Tracheal epithelial cell (primary cell): ENCODE data around the gene RBP5. TPM values are rescaled to one million over a fixed set of nuclear protein-coding genes. Genes with fewer than 3 reads are reported as not detected.

ENCODE experiments used
- total RNA-seq: library from RNA; depleted of rRNA; stranded (reverse); fragments of >200 nt; gene quantifications from 2 replicates; pipeline ENCODE4 v1.2.1, GENCODE V29; 2014

The RBP5 gene
- not detected in 2 replicates for total RNA-seq

DNA sequence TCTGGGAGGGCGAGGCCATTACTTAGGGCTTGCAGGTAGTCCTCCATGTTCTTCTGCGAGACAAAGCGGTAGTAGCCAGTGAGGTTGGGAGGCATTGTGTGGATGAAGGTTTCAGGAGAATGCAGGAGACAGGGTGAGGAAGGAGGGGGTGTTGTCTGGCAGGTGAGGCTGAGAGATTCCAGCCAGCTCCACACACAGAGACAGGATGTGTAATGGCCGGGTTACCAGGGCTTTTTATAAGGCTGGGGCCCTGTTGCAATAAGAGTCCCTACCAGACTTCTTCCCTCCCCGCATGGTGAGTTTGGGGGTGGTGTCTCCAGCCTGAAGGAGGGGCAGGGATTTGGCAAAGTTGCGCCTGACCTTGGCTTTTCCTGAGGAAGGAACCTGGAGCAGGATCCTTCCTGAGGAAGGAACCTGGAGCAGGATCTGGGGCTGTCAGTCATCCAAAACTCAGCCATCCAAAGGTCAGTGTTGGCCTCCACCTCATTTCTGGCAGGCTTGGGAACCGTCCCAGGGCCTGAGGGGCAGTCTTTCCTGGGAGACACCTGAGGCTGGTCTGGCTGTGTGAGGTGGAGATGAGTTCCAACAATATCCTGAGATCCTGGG, at the start of gene RBP5:
RBP5 (minus strand) TSS at position 209 of the 606 bp plus-strand sequence; CDS start at position 95, 114 bp downstream.

GRCh38 chr12:7129872-7130691, 1.4 kb upstream of the RBP5 start, which contains the start of gene CLSTN3:
CLSTN3 (plus strand) TSS chr12:7130371; CDS start chr12:7130649, 278 bp downstream.

DNA sequence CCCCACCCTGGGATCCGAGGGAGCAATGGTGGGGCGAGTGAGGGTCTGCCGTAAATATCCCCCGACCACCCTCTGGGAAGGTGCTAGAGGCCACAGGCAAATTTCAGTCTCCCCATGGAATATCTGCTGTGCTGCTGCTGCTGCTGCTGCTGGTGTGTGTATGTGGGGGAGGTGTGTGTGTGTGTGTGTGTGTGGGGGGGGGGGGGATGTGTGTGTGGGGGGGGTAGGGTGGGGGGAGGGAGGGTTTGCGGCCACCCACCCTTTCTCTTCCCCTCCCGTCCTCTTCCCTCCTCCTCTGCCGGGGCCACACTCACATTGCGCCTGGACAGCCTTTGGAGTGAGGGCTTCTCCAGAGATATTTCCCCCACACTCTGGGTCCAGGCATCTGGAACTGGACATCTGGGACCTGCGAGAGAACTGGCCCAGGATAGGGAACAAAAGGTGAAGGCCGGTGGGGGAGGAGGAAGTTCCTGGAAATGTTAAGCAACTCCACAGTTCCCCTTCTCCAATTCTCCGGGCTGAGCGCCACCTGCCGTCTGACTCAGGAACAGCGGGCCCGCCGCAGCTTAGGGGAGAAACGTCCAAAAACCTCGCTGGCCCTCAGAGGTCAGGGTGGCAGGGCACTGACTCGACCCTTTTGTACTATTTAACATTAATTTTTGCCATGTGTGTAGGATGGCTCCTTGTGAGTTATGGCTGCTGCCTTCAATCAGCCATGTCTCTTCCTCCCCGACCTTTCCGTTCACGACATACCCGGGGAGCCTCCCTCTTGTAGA, 19.7 kb downstream of the RBP5 start, which contains the start of gene C1RL:
C1RL (minus strand) TSS at position 419 of the 776 bp plus-strand sequence; CDS start at position 385, 34 bp downstream.

DNA sequence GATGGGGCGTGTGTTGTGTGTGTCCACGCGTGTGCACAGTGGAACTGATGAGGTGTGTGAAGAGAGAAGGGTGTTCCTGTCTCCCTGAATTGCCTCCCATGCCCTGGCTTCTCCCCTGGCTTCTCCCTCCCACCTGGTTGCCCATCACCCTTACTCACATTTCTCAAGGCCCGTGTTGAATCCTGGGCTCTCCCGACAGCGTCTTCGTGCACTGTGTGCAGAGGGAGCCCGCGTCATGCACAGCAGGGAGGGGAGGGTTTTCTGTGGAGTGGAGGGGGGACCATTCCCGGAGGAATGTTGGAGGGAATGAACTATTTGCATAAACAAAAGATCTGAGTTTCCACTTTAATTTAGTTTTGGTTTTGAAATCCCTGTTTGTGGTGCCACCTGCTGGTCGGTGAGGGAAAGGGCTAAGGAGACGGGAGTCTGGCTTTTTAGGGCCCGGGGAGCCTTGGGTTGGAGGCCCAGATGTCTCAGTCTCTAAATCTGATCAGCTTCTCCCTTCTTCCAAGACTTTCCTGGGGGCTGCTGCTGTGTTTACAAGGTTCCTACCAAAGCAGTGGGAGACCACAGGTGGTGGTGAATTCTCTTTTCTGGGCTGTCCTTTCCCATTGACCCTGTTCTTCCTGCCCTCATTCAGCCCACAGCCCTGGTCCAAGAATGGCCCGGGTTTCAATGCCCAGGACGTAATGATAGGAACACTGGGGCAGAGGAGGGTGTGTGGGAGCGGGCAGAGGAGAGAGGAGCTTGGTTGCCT, 36.3 kb downstream of the RBP5 start, which contains the start of gene C1R:
C1R (minus strand) TSS at position 217 of the 757 bp plus-strand sequence; CDS start at position 160, 57 bp downstream.

Other genes starting within 250 kb of the RBP5 start
- gene LRRC23, start 224.1 kb downstream of the RBP5 start, total RNA-seq = 11.3 and 11.7 TPM in 2 replicates
- 6.6 and 31.1 TPM in 2 replicates for gene ENO2, start 214.3 kb downstream of the RBP5 start, total RNA-seq
- 6.3 and 12.8 TPM in 2 replicates for gene ATN1, start 200.9 kb downstream of the RBP5 start, total RNA-seq
- gene RNU7-1, start 185.1 kb downstream of the RBP5 start, total RNA-seq = not detected in 2 replicates
- gene C12orf57, start 184.9 kb downstream of the RBP5 start, total RNA-seq = 86.0 and 133 TPM in 2 replicates
- gene PTPN6, start 177.5 kb downstream of the RBP5 start, total RNA-seq = 8.9 and 13.0 TPM in 2 replicates
- gene PHB2, start 158.2 kb downstream of the RBP5 start, total RNA-seq = 218 and 285 TPM in 2 replicates
- 68.8 and 101 TPM in 2 replicates for gene EMG1, start 158.0 kb downstream of the RBP5 start, total RNA-seq
- 5.5 and 6.2 TPM in 2 replicates for gene LPCAT3, start 110.4 kb downstream of the RBP5 start, total RNA-seq
- gene C1S, start 68.2 kb downstream of the RBP5 start, total RNA-seq = 1.1 and 11.6 TPM in 2 replicates
- 1.1 and 8.0 TPM in 2 replicates for gene C1R, start 36.4 kb downstream of the RBP5 start, total RNA-seq
- gene C1RL, start 19.7 kb downstream of the RBP5 start, total RNA-seq = 16.4 and 18.3 TPM in 2 replicates
- gene CLSTN3, start 1.5 kb upstream of the RBP5 start, total RNA-seq = 8.7 and 17.4 TPM in 2 replicates
- 30.7 and 31.6 TPM in 2 replicates for gene PEX5, start 60.8 kb upstream of the RBP5 start, total RNA-seq
- gene ACSM4, start 175.2 kb upstream of the RBP5 start, total RNA-seq = not detected in 2 replicates